ENCODE results near the gene TRRAP. TPM values are rescaled to one million over a fixed set of nuclear protein-coding genes. Genes with fewer than 3 reads are reported as not detected.

TRRAP gene
- total RNA-seq, 3 donors from 2014 or later, result 36.2 to 47.8 (median 44.5) TPM

- intact Hi-C loops (cut with DNase I, micrococcal nuclease), result no loop called here
Observed at GRCh38 chr7:98964596-98964995, 86.3 kb downstream of the TRRAP start.

GRCh38 chr7:98968621-98969020, 90.3 kb downstream of the TRRAP start:
- Histone ChIP-seq H3K4me1 (ENCODE audit: low read depth) (no peaks in the 10 kb centered on the region), H3K4me3 (no peak overlapping the region), H3K36me3 (ENCODE audit: low read depth) (peaks cover 31% of the 10 kb centered on the region), H3K9me3 (no peaks in the 10 kb centered on the region)
- no peak for TF ChIP-seq CTCF (IDR thresholded peaks at IDR 0.05)
- intact Hi-C loops (cut with DNase I, micrococcal nuclease), result no loop called here
- DNase-seq, result peak; percentile 73 to 85 (median 85)
- peak; percentile 97 for ATAC-seq

More at GRCh38 chr7:98964596-98964995, 86.3 kb downstream of the TRRAP start:
- DNase-seq (no peak), ATAC-seq (no peak)
- no peaks in the 10 kb centered on the region for H3K9me3 ChIP-seq
- no peak for TF ChIP-seq CTCF (IDR thresholded peaks at IDR 0.05)
- no peak overlapping the region for H3K4me3 ChIP-seq
- no peaks in the 10 kb centered on the region for H3K4me1 ChIP-seq (ENCODE audit: low read depth)
- H3K36me3 ChIP-seq (ENCODE audit: low read depth), result peaks cover 32% of the 10 kb centered on the region

- ATAC-seq (no peak), DNase-seq (no peak)
- Histone ChIP-seq H3K36me3 (ENCODE audit: low read depth) (peaks cover 31% of the 10 kb centered on the region), H3K4me1 (ENCODE audit: low read depth) (no peaks in the 10 kb centered on the region), H3K9me3 (no peaks in the 10 kb centered on the region), H3K4me3 (no peak overlapping the region)
- TF ChIP-seq CTCF (IDR thresholded peaks at IDR 0.05), result no peak
- intact Hi-C loops (cut with DNase I, micrococcal nuclease), result no loop called here
Observed at GRCh38 chr7:98969386-98969785, 91.1 kb downstream of the TRRAP start.

- Histone ChIP-seq H3K36me3 (ENCODE audit: low read depth) (peaks cover 24% of the 10 kb centered on the region), H3K4me3 (no peak overlapping the region), H3K4me1 (ENCODE audit: low read depth) (no peaks in the 10 kb centered on the region), H3K9me3 (no peaks in the 10 kb centered on the region)
- no peak for DNase-seq
- ATAC-seq, result no peak
- no peak for TF ChIP-seq CTCF (IDR thresholded peaks at IDR 0.05)
- intact Hi-C loops (cut with DNase I, micrococcal nuclease), result no loop called here
Observed at GRCh38 chr7:98970016-98970615, 91.8 kb downstream of the TRRAP start.

GRCh38 chr7:98970805-98971204, 92.5 kb downstream of the TRRAP start:
- intact Hi-C loops (cut with DNase I, micrococcal nuclease), result no loop called here
- no peaks in the 10 kb centered on the region for H3K4me1 ChIP-seq (ENCODE audit: low read depth)
- no peak for TF ChIP-seq CTCF (IDR thresholded peaks at IDR 0.05)
- peaks cover 19% of the 10 kb centered on the region for H3K36me3 ChIP-seq (ENCODE audit: low read depth)
- ATAC-seq, result no peak
- no peak for DNase-seq
- H3K9me3 ChIP-seq, result no peaks in the 10 kb centered on the region
- H3K4me3 ChIP-seq, result no peak overlapping the region

- intact Hi-C loops (cut with DNase I, micrococcal nuclease), result no loop called here
- DNase-seq, result no peak
- no peaks in the 10 kb centered on the region for H3K9me3 ChIP-seq
- no peaks in the 10 kb centered on the region for H3K4me1 ChIP-seq (ENCODE audit: low read depth)
- no peak for ATAC-seq
- no peak for TF ChIP-seq CTCF (IDR thresholded peaks at IDR 0.05)
- H3K4me3 ChIP-seq, result no peak overlapping the region
- peaks cover 7% of the 10 kb centered on the region for H3K36me3 ChIP-seq (ENCODE audit: low read depth)
Observed at GRCh38 chr7:98974205-98974604, 95.9 kb downstream of the TRRAP start.
